ENCODE data around the gene ZNF277. TPM values are rescaled to one million over a fixed set of nuclear protein-coding genes. Genes with fewer than 3 reads are reported as not detected.

The ZNF277 gene
- total RNA-seq, 4 donors from 2014 or later: 2.2 to 27.6 (median 24.1) TPM

DNA sequence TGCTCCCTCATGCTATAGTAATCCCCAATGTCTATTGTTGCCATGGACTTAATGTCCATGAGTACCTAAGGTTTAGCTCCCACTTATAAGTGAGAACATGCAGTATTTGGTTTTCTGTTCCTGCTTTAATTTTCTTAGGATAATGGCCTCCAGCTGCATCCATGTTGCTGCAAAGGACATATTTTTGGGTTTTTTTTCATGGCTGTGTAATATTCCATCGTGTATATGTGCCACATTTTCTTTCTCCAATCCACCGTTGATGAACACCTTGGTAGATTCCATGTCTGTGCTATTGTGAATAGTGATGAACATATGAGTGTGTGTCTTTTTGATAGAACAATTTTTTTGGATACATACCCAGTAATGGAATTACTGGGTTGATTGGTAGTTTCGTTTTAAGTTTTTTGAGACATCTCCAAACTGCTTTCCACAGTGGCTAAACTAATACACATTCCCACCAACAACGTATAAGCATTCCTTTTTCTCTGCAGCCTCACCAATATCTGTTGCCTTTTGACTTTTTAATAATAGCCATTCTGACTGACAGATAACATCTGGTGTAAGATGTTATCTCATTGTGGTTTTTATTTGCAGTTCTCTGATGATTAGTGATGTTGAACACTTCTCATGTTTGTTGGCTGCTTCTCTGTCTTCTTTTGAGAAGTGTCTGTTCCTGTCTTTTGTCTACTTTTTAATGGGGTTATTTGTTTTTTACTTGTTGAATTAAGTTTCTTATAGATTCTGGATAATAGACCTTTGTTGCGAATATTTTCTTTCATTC is 175.0 kb downstream of the ZNF277 start:
- no peaks in the 10 kb centered on the region for H3K27me3 ChIP-seq
- intact Hi-C loops (cut with DNase I; ENCODE audit: low total_unique reads): no loop called here
- TF ChIP-seq, protein P1, sequence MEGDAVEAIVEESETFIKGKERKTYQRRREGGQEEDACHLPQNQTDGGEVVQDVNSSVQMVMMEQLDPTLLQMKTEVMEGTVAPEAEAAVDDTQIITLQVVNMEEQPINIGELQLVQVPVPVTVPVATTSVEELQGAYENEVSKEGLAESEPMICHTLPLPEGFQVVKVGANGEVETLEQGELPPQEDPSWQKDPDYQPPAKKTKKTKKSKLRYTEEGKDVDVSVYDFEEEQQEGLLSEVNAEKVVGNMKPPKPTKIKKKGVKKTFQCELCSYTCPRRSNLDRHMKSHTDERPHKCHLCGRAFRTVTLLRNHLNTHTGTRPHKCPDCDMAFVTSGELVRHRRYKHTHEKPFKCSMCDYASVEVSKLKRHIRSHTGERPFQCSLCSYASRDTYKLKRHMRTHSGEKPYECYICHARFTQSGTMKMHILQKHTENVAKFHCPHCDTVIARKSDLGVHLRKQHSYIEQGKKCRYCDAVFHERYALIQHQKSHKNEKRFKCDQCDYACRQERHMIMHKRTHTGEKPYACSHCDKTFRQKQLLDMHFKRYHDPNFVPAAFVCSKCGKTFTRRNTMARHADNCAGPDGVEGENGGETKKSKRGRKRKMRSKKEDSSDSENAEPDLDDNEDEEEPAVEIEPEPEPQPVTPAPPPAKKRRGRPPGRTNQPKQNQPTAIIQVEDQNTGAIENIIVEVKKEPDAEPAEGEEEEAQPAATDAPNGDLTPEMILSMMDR (IDR thresholded peaks at IDR 0.05): no peak
- TF ChIP-seq EP300 (IDR thresholded peaks at IDR 0.05; ENCODE audit: low read depth) (no peak), POLR2A (IDR thresholded peaks at IDR 0.05) (no peak), POLR2AphosphoS5 (IDR thresholded peaks at IDR 0.05) (no peak)
- no peaks in the 10 kb centered on the region for H3K4me1 ChIP-seq
- no peak overlapping the region for H3K27ac ChIP-seq
- in situ Hi-C loops (cut with MboI; ENCODE audit: low pct_ligation_motif_present in 1 of 4, low pct_unique_long_range_greater_than_20kb in 1 of 4, low sequenced_read_pairs in 3 of 4): loop anchor here in 2 of 4 donors (25.0 kb wide), 2 partner anchors 169 to 619 kb away; partner anchors contain the start of genes DOCK4 (in 1 of the 2) and ZNF277 (in 1 of the 2)
- DNase-seq: no peak
- 83 to 89% methylated on average over 4 to 5 of the region's 5 CpGs for WGBS, 2 donors (ENCODE audit: low coverage in 1 of 2)
- no peaks in the 10 kb centered on the region for H3K9me3 ChIP-seq
- no peak overlapping the region for H3K4me3 ChIP-seq
- H3K36me3 ChIP-seq: no peaks in the 10 kb centered on the region

DNA sequence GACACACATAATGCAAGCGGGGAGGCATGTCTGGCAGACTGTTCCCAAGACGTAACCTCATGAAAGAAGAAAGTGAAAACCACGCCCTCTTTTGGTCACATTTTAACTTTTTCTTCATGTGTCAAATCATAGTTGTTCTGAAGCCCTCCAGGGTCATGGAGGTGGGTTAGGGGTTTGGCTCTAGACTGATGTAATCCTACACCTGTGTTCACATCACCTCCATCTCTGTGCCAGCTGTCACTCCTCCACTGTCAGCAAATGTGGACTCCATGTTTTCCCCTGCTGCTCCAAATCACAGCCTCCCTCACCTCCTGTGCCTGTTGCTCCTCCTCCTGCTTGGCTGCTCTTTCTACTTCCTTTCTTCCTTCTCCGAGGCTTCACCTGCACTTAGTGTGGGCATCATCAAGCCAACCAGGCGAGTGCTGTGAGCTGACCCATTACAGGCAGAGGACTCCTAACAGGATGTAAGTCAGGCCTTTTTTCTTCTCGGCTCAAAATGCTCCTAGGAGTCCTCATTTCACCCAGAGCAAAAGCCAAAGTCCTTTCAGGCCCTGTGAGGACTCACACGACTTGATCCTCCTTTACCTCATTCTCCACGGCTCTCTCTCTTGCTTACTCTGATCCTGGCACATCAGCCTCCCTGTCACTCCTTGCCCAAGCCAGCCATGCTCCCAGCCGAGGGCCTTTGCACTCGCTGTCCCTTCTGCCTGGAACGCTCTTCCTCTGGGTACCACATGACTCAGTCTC is 177.3 kb downstream of the ZNF277 start:
- TF ChIP-seq POLR2AphosphoS5 (IDR thresholded peaks at IDR 0.05) (no peak), POLR2A (IDR thresholded peaks at IDR 0.05) (no peak), EP300 (IDR thresholded peaks at IDR 0.05; ENCODE audit: low read depth) (no peak)
- TF ChIP-seq, protein P1 (IDR thresholded peaks at IDR 0.05): no peak
- no peaks in the 10 kb centered on the region for H3K9me3 ChIP-seq
- no peaks in the 10 kb centered on the region for H3K36me3 ChIP-seq
- H3K4me3 ChIP-seq: no peak overlapping the region
- in situ Hi-C loops (cut with MboI; ENCODE audit: low pct_ligation_motif_present in 1 of 4, low pct_unique_long_range_greater_than_20kb in 1 of 4, low sequenced_read_pairs in 3 of 4) (loop anchor here in 2 of 4 donors (25.0 kb wide), 2 partner anchors 172 to 622 kb away; partner anchors contain the start of genes DOCK4 (in 1 of the 2) and ZNF277 (in 1 of the 2)), intact Hi-C loops (cut with DNase I; ENCODE audit: low total_unique reads) (no loop called here)
- H3K27me3 ChIP-seq: no peaks in the 10 kb centered on the region
- no peaks in the 10 kb centered on the region for H3K4me1 ChIP-seq
- DNase-seq: no peak
- 72 to 100% methylated on average over 3 to 11 of the region's 11 CpGs for WGBS, 2 donors (ENCODE audit: low coverage in 1 of 2)
- H3K27ac ChIP-seq: no peak overlapping the region

DNA sequence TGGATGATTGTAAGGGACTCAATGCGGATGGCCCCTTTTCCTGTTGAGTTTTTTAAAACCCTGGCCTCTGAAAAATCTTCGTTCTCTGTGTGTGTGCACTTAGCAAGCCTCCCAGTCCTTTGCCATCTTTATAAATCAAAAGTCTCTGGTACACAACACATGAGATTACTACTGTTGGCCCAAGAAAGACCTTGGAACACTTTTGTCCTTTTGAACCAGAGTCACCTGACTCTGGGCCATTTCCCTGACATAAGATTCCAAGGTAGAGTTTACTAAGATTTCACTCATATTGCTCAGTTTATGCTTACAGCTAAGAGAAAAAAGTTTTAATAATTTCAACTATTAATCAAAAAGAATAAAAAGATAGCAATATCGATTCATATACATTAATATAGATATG is 179.0 kb downstream of the ZNF277 start:
- intact Hi-C loops (cut with DNase I; ENCODE audit: low total_unique reads): no loop called here
- no peaks in the 10 kb centered on the region for H3K4me1 ChIP-seq
- no peaks in the 10 kb centered on the region for H3K36me3 ChIP-seq
- H3K4me3 ChIP-seq: no peak overlapping the region
- in situ Hi-C loops (cut with MboI; ENCODE audit: low pct_ligation_motif_present in 1 of 4, low pct_unique_long_range_greater_than_20kb in 1 of 4, low sequenced_read_pairs in 3 of 4): loop anchor here in 2 of 4 donors (25.0 kb wide), 2 partner anchors 173 to 623 kb away; partner anchors contain the start of genes DOCK4 (in 1 of the 2) and ZNF277 (in 1 of the 2)
- no peak for DNase-seq
- TF ChIP-seq EP300 (IDR thresholded peaks at IDR 0.05; ENCODE audit: low read depth) (no peak), POLR2A (IDR thresholded peaks at IDR 0.05) (no peak), POLR2AphosphoS5 (IDR thresholded peaks at IDR 0.05) (no peak)
- TF ChIP-seq, protein P1 (IDR thresholded peaks at IDR 0.05): no peak
- WGBS, 2 donors (ENCODE audit: low coverage in 1 of 2): 90 to 91% methylated on average over 3 of the region's 3 CpGs
- no peaks in the 10 kb centered on the region for H3K9me3 ChIP-seq
- no peak overlapping the region for H3K27ac ChIP-seq
- H3K27me3 ChIP-seq: no peaks in the 10 kb centered on the region

DNA sequence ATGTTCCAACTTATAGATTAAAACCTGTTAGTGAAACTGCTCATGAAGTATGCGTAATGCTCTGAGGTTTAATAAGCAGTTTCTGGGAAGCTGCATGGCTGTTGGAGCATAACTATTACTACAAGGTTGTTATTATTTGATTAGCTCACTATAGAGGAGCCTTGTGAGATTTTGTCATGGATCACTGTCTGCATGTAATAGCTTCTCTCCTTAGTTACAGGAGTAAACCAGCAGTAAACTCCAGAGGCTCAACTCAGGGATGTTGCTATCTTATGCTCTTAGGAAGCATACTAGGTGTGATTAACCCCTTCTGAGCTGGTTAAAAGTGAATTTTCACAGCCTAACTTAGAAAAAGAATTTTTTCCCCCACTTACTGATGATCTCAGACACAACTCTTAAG is 180.1 kb downstream of the ZNF277 start:
- H3K4me3 ChIP-seq: no peak overlapping the region
- no peaks in the 10 kb centered on the region for H3K27me3 ChIP-seq
- DNase-seq: no peak
- 90 to 97% methylated on average over 1 of the region's 1 CpG for WGBS, 2 donors (ENCODE audit: low coverage in 1 of 2)
- no peaks in the 10 kb centered on the region for H3K9me3 ChIP-seq
- in situ Hi-C loops (cut with MboI; ENCODE audit: low pct_ligation_motif_present in 1 of 4, low pct_unique_long_range_greater_than_20kb in 1 of 4, low sequenced_read_pairs in 3 of 4) (loop anchor here in 2 of 4 donors (25.0 kb wide), 2 partner anchors 174 to 624 kb away; partner anchors contain the start of genes DOCK4 (in 1 of the 2) and ZNF277 (in 1 of the 2)), intact Hi-C loops (cut with DNase I; ENCODE audit: low total_unique reads) (no loop called here)
- H3K36me3 ChIP-seq: no peaks in the 10 kb centered on the region
- no peak for TF ChIP-seq EP300 (IDR thresholded peaks at IDR 0.05; ENCODE audit: low read depth)
- TF ChIP-seq, protein P1 (IDR thresholded peaks at IDR 0.05): no peak
- TF ChIP-seq POLR2A (IDR thresholded peaks at IDR 0.05): no peak
- no peaks in the 10 kb centered on the region for H3K4me1 ChIP-seq
- H3K27ac ChIP-seq: no peak overlapping the region

All from transverse colon (tissue), 4 donors.